A204.1 (cell line): ENCODE data around the gene PARP6.

ENCODE experiments used
- FAIRE-seq: peaks from 2 replicates; lab custom pipeline; 2012; peaks lifted over from hg19 to GRCh38; lab: Jason Lieb, UNC

The PARP6 gene

GRCh38 chr15:72231066-72231832 lies 41.1 kb downstream of the PARP6 start, which contains the start of gene PKM:
TSS of gene PKM (minus strand) at chr15:72231190. CDS start at chr15:72219097, 12,093 bp downstream.
- FAIRE-seq = no peak

GRCh38 chr15:72230197-72231065 lies 41.9 kb downstream of the PARP6 start:
- no peak for FAIRE-seq

- FAIRE-seq = no peak
Measured at GRCh38 chr15:72229947-72230196, 42.5 kb downstream of the PARP6 start.

DNA sequence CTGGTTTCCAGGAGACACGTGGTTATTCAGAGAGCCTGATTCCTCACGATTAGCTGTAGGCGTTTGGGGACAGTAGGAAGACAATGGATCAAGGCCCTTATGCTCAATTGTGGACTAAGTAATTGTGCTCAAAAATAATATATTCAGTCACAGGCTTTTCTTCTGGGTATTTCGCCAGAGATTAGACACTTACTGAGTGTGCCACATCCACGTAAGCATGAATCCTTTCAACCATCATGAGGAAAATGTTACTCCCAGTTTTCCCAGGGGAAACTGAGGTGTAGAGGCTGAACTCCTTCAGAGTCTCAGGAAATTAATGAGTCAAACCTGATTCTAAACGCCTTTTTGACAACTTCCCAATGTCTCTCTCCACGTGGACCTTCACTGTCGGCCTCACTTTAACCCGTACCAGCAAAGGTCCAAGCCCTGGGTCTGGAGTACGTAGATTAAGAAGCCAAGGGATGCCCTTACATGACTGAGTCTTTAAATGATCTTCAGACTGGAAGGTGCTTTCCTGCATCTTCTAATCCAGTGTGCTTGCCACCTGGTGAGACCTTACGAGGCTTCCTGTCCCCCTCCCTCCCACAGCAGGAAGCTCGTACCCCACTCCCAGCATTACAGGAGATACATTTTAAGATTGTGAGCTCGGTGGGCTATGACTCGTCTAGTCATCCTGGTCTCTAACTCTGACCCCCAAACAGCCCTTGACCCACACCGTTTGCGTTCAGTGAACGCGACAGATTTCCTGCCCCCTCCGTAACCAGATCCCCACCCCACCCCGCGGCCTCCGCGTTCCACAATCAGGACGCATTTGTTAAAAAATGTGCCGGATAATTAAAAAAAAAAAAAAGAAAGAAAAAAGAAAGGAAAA lies 43.0 kb downstream of the PARP6 start:
- no peak for FAIRE-seq

GRCh38 chr15:72227720-72228119 lies 44.6 kb downstream of the PARP6 start:
- FAIRE-seq = no peak

DNA sequence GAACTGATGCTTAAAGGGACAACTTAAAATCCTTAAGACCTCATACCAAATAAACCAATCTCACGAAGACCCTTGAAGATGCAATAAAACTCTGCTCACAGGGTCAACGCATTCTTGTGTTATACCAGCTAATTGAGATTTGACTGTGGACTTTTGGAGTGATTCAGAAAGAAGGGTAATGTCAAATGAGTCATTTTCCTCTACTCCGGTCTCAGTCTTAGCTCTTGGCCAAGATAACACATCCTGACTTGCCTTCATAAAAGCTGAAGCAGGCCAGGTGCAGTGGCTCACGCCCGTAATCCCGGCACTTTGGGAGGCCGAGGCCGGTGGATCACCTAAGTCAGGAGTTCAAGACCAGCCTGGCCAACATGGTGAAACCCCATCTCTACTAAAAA lies 45.2 kb downstream of the PARP6 start:
- FAIRE-seq = no peak

DNA sequence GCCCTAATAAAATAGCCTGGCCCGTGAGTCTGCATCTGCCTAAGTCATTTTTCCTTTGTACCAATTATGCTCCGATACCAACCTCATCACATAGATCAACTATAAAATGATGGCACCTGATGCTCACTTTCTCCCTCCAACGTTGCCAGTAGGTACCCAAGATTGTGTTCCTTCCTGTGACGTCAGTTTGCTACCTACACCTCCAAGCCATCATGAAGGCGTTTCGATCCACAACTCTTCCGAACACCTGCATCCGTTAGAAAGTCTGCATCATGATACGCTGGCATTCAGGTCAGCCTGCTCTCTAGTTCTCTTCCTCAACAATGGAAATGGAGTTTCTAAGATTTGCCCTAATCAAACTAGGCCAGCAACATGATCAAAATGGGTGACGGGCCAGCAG lies 49.1 kb downstream of the PARP6 start:
- no peak for FAIRE-seq

- no peak for FAIRE-seq
Measured at GRCh38 chr15:72222393-72222792, 50.0 kb downstream of the PARP6 start.

- FAIRE-seq = no peak
Measured at GRCh38 chr15:72220687-72221086, 51.7 kb downstream of the PARP6 start.

DNA sequence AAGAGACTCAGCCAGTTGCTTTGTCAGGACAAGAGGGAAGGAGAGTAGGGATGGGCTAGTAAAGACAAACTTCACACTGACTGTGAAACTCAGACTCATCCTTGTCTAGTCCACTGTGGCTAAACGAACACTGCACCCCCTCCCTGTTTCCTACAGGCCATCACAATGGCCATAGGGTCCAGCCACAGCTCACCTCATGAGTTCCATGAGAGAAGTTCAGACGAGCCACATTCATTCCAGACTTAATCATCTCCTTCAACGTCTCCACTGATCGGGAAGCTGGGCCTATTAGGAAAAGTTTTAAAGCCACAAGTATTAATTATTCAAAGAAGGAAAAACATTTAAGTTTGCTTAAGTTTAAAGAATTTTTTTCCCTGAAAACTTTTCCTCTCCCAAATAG lies 55.1 kb downstream of the PARP6 start:
- no peak for FAIRE-seq

DNA sequence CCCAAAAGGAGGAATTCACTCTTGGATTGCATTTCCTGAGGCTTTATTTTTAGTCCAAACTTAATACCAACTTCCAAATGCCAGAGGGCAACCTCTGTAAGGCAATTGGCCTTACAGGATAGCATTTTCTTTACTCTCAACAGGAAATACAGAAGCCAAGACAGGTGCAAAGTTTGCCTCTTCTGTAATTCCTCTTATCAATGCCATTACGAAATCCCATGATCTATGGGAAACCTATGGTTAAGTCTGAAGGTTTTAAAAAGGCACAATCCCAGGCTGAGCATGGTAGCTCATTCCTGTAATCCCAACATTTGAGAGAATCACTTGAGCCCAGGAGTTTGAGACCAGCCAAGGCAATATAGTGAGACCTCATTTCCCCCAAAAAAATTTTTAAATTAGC lies 56.3 kb downstream of the PARP6 start:
- FAIRE-seq = no peak

- no peak for FAIRE-seq
Measured at GRCh38 chr15:72207558-72208085, 64.7 kb downstream of the PARP6 start.

GRCh38 chr15:72206677-72207000 lies 65.7 kb downstream of the PARP6 start:
- FAIRE-seq = no peak

DNA sequence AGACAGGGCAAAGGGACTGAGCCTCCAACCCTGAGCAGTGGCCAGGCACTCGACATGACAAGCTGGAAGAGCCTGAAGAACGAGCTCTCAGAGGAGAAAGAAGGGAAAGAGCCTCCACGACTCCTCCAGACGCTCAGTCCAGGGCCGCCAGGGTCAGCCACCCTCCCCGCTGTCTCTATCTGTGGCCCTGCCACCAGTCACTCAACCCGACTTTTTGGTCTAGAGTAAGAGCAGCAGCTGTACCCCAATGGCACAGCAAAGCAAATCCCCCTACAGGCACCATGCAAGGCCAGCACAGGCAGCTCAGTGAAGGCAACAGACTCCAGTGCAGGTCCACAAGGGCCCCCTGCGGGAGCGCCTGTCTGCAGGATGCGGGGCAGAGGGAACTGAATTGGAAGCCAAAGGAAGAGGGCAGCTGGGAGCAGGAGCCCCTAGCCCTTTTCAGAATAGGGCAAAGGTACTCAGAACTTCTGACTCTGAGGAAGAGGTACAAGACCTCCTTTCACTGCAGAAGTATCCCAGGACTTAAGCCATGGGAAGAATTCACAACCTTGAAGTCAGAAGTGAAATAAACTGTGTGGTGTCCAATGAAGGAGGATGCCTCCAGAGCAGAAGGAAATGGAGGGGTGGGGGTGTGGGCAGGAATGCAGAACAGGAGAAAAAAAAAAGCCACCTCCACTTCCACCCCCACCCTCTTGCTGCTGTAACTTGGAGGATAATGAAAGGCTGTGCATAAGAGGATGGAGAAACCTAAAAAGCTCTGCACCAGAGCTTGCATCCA lies 66.3 kb downstream of the PARP6 start:
- no peak for FAIRE-seq

- no peak for FAIRE-seq
Measured at GRCh38 chr15:72205273-72205672, 67.1 kb downstream of the PARP6 start.

DNA sequence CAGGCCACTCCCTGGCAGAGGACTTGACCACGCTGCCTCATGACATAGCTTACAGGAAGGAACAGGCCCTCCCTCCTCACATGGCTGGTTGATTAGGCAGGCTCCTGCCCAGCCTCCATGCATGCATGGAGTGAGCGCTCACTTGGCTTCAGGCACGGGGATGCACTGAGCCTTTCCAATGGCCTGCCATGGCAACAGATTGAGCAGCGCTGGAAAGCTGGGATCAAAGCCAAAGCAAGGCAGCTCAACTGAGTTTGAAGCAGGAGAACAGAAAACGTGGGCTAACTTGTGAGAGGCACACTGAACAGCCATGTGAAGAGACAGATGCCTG lies 68.9 kb downstream of the PARP6 start:
- FAIRE-seq = no peak

DNA sequence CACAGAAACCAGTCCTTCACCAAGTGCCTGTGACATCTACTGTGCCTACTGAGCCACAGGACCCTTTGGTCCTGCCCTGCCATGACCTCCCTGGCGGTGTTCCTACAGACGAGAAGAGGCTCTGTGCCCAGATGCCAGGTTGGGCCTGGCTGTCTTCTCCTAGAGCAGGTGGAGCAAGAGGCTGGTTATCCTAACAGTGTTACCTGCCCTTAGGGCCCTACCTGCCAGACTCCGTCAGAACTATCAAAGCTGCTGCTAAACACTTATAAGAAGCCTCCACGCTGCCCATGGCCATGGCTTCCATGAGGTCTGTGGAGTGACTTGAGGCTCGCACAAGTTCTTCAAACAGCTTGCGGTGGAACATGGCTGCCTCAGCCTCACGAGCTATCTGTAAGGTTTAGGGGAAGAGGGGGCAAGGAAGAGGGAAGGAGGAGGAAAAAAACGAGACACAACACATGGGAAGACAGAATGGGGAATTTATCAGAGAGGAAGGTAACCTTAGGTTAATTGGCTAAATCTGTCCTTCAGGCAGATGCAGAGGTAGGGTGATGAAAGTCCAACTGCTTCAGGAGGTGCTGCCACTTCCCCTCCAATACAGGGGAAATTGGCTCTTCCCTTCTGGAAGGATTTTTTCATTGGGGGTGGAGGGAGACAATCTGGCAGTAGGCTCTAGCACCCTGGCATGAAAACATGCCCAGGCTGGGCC lies 69.4 kb downstream of the PARP6 start:
- FAIRE-seq = no peak

DNA sequence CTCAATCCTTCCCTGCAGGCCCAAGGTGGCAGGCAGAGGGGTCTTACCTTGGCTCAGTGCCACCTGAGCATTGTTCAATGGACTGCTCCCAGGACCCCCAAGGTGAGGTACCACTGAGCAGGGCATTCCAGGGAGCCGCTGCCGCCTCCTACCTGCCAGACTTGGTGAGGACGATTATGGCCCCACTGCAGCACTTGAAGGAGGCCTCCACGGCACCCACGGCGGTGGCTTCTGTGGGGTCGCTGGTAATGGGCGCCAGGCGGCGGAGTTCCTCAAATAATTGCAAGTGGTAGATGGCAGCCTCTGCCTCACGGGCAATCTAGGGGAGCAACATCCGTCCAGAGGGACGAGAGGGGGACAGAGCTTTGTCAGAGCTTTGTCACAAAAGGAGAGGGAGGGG lies 70.1 kb downstream of the PARP6 start:
- no peak for FAIRE-seq

DNA sequence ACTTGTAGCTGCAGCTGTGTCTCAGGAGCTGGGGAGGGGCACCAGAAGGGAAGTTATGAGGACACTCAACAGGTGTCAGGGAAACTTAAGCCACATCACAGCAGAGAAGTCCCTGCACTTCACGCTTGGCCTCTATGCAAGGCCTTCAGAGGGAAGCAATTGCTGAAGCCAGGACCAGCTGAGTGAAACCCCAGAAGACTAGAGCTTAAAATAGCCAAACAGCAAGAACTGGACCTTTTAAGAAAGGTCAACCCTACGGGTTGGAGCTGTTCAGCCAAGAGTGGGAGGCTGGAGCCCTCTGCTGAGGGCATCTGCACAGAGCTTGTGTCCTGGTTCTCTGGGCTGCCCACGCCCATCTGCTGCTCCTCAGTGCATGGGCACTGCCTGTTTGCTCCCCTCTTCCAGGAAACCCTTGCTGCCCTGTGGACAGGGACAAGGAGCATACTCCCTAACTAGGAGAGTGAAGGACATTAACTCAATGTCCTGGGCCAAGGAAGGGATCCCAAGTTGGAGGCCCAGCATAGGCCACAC lies 70.9 kb downstream of the PARP6 start:
- FAIRE-seq = no peak

DNA sequence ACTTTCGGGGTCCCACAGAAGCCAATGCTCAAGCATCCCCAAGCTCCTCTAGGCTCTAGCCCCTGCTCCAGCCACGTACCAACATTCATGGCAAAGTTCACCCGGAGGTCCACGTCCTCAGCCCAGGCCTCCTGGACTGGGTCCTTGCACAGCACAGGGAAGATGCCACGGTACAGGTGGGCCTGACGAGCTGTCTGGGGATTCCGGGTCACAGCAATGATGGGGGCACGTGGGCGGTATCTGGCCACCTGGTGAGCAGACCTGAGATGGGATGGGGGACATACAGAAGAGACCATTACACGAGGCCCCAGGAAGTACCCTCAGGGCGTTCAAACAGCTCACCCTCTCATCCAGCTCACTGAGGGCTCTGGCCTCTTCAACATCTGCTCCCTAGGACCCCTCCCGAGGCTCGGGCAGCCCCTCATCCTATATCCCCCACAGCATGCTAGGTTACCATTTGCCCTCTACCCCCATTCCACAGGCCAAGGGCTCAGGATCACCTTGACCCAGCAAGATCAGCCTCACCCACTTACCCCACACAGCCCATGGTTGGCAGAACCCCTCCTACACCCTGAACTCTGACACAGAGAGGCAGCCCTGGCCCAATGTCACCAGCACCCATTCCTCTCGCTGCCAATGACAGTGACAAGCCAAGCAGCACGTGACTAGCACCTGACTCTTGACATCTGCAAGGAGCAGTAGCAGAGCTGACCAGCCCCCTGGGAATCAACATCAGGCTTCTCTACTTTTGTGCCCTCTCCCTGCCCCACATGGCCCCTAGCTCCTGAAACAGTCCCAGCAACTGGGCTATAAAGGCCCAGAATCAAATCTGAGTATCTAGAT lies 71.7 kb downstream of the PARP6 start:
- no peak for FAIRE-seq
